ENCODE results near the gene CLNK. TPM values are rescaled to one million over a fixed set of nuclear protein-coding genes. Genes with fewer than 3 reads are reported as not detected.

CLNK gene
- total RNA-seq, 1 donor from 2014 or later, result not detected

DNA sequence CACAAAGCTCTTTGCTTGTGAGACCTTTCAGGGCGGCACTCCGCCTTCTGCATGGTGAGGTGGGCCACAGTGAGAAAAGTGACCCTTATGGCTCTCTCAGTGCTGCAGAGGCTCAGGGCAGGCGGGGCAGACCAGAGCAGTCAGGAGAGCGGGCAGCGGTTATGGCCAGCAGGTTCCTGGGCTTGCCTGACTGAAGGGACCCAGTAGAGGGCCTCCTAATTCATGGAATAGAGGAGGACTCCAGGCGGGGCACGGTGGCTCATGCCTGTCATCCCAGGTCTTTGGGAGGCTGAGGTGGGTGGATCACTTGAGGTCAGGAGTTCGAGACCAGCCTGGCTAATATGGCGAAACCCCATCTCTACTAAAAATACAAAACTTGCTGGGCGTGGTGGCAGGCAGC lies 91.4 kb downstream of the CLNK start:
- TF ChIP-seq, protein P1, sequence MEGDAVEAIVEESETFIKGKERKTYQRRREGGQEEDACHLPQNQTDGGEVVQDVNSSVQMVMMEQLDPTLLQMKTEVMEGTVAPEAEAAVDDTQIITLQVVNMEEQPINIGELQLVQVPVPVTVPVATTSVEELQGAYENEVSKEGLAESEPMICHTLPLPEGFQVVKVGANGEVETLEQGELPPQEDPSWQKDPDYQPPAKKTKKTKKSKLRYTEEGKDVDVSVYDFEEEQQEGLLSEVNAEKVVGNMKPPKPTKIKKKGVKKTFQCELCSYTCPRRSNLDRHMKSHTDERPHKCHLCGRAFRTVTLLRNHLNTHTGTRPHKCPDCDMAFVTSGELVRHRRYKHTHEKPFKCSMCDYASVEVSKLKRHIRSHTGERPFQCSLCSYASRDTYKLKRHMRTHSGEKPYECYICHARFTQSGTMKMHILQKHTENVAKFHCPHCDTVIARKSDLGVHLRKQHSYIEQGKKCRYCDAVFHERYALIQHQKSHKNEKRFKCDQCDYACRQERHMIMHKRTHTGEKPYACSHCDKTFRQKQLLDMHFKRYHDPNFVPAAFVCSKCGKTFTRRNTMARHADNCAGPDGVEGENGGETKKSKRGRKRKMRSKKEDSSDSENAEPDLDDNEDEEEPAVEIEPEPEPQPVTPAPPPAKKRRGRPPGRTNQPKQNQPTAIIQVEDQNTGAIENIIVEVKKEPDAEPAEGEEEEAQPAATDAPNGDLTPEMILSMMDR (IDR thresholded peaks at IDR 0.05; ENCODE audit: unreplicated experiment), result no peak
- no peak overlapping the region for H3K4me3 Mint-ChIP-seq (ENCODE audit: low read depth)
- DNase-seq (ENCODE audit: low spot score, unreplicated experiment), result no peak
- no peak overlapping the region for H3K27ac Mint-ChIP-seq
- peaks cover 9% of the 10 kb centered on the region for H3K27me3 Mint-ChIP-seq
- H3K9me3 Mint-ChIP-seq (ENCODE audit: low read depth), result no peaks in the 10 kb centered on the region
- no peaks in the 10 kb centered on the region for H3K36me3 Mint-ChIP-seq (ENCODE audit: insufficient read depth)
- H3K4me1 Mint-ChIP-seq (ENCODE audit: low read depth), result peaks cover 1% of the 10 kb centered on the region

DNA sequence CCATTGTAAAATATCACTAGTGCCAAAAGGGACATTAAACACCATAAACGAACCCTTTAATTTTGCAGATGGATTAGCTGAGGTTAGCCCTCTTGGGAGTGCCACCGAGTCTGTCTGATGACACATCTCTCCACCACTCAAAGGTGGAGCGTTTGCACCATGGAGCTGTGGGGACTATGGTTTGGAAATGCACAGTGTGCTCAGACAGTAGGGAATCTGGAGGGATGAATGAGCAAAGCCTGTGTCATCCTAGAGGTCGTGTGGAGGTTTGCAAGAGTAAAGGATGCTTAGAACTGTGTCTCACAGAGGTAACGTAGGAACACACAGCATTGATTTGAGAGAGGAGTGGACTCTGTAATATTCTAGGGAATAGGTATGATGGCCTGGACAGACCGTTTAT lies 93.7 kb downstream of the CLNK start:
- H3K27me3 Mint-ChIP-seq, result peaks cover 7% of the 10 kb centered on the region
- H3K27ac Mint-ChIP-seq, result no peak overlapping the region
- no peak for DNase-seq (ENCODE audit: low spot score, unreplicated experiment)
- TF ChIP-seq, protein P1 (IDR thresholded peaks at IDR 0.05; ENCODE audit: unreplicated experiment), result no peak
- no peaks in the 10 kb centered on the region for H3K36me3 Mint-ChIP-seq (ENCODE audit: insufficient read depth)
- peaks cover 1% of the 10 kb centered on the region for H3K4me1 Mint-ChIP-seq (ENCODE audit: low read depth)
- no peaks in the 10 kb centered on the region for H3K9me3 Mint-ChIP-seq (ENCODE audit: low read depth)
- no peak overlapping the region for H3K4me3 Mint-ChIP-seq (ENCODE audit: low read depth)

DNA sequence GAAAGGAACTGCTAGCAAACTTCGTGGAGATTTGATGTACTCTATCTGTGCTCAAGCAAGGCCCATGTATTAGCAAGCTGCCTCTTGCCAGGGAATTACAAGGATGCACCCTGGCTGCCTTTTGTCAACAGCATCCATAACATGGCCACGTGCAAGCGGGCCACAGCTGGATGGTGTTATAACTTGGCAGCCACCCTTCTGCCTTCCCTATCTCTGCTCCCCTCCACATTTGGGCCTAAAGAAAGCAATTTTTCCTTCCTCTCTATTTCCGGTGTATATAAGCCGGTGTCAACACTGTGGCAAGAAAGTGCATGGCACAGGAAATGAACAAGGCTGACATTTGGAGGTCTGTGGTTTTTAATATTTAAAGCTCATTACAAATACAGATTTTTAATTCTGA lies 94.8 kb downstream of the CLNK start:
- no peak for DNase-seq (ENCODE audit: low spot score, unreplicated experiment)
- no peak overlapping the region for H3K4me3 Mint-ChIP-seq (ENCODE audit: low read depth)
- peaks cover 1% of the 10 kb centered on the region for H3K4me1 Mint-ChIP-seq (ENCODE audit: low read depth)
- H3K27ac Mint-ChIP-seq, result no peak overlapping the region
- H3K27me3 Mint-ChIP-seq, result peaks cover 7% of the 10 kb centered on the region
- H3K36me3 Mint-ChIP-seq (ENCODE audit: insufficient read depth), result no peaks in the 10 kb centered on the region
- TF ChIP-seq, protein P1 (IDR thresholded peaks at IDR 0.05; ENCODE audit: unreplicated experiment), result no peak
- no peaks in the 10 kb centered on the region for H3K9me3 Mint-ChIP-seq (ENCODE audit: low read depth)

DNA sequence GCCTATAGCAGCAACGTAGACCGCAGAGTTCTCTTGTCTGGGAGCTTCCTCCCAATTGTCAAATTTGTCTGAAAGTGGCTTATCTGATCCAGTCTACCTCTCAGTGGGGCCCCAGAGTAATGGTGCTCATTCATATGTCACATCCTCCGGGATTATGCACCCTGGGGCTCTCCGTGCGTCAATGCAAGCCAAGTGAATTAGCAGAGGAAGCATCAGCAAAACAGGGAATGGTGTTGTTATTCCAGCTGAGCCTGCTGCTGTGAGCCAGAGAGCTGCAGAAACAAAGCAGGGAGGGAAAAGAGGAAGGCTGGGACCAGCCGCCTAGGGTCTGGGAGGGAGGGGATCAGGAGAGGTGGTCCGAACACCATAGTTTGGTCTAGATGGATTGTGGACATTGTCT lies 95.2 kb downstream of the CLNK start:
- DNase-seq (ENCODE audit: low spot score, unreplicated experiment), result no peak
- Mint-ChIP-seq H3K36me3 (ENCODE audit: insufficient read depth) (no peaks in the 10 kb centered on the region), H3K9me3 (ENCODE audit: low read depth) (no peaks in the 10 kb centered on the region), H3K27ac (no peak overlapping the region), H3K4me1 (ENCODE audit: low read depth) (peaks cover 1% of the 10 kb centered on the region), H3K27me3 (peaks cover 7% of the 10 kb centered on the region), H3K4me3 (ENCODE audit: low read depth) (no peak overlapping the region)
- TF ChIP-seq, protein P1 (IDR thresholded peaks at IDR 0.05; ENCODE audit: unreplicated experiment), result no peak

DNA sequence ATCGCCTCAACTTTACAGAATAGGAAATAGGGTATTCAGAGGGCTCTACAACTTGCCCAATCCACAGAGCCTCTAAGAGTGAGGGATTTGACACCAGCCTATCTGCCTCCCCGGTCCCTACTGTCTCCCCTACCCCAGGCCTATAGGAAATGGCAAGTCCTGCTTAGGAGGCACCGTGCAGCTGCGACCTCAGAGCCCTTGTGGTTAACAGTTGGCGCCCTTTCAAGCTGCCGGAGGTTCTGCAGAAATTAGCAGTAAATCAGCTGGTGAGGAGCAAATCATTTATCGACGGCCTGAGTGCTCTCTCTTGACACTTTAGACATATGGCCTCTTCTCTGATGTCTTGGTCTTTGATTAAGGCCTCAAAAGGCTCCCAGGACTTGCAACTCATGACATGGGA lies 96.9 kb downstream of the CLNK start:
- peaks cover 1% of the 10 kb centered on the region for H3K4me1 Mint-ChIP-seq (ENCODE audit: low read depth)
- H3K27ac Mint-ChIP-seq, result no peak overlapping the region
- TF ChIP-seq, protein P1 (IDR thresholded peaks at IDR 0.05; ENCODE audit: unreplicated experiment), result no peak
- H3K9me3 Mint-ChIP-seq (ENCODE audit: low read depth), result no peaks in the 10 kb centered on the region
- peaks cover 9% of the 10 kb centered on the region for H3K27me3 Mint-ChIP-seq
- no peaks in the 10 kb centered on the region for H3K36me3 Mint-ChIP-seq (ENCODE audit: insufficient read depth)
- DNase-seq (ENCODE audit: low spot score, unreplicated experiment), result no peak
- H3K4me3 Mint-ChIP-seq (ENCODE audit: low read depth), result no peak overlapping the region
